Measurements from ENCODE around the gene B3GALT2.

GRCh38 chr1:193179094-193179493 is 7.3 kb downstream of the B3GALT2 start:
- no peak for TF ChIP-seq CTCF (IDR thresholded peaks at IDR 0.05)
- TF ChIP-seq POLR2A (IDR thresholded peaks at IDR 0.05): no peak

Measured in lower leg skin (tissue), 3 donors.